ENCODE results near the gene USP20. TPM values are rescaled to one million over a fixed set of nuclear protein-coding genes. Genes with fewer than 3 reads are reported as not detected.

Gene USP20
- total RNA-seq, 1 donor from 2014 or later, result 8.9 TPM

DNA sequence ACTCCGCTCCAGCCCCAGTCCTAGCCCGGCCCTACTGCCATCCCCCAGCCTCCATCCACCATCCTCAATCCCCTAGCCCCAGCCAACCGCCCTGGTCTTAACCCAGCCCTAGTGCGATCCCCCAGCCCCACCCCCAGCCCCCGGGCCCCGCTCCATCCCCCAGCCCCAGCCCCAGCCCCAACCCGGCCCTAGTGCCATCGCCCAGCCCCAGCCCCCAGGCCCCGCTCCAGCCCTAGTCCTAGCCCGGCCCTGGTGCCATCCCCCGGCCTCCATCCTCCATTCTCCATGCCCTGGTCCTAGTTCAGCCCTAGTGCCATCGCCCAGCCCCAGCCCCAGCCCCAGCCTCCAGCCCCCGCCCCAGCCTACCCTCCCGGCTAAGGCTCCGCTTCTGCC is 11.7 kb upstream of the USP20 start:
- DNase-seq (ENCODE audit: low read depth in 2 of 2), result no peak

DNA sequence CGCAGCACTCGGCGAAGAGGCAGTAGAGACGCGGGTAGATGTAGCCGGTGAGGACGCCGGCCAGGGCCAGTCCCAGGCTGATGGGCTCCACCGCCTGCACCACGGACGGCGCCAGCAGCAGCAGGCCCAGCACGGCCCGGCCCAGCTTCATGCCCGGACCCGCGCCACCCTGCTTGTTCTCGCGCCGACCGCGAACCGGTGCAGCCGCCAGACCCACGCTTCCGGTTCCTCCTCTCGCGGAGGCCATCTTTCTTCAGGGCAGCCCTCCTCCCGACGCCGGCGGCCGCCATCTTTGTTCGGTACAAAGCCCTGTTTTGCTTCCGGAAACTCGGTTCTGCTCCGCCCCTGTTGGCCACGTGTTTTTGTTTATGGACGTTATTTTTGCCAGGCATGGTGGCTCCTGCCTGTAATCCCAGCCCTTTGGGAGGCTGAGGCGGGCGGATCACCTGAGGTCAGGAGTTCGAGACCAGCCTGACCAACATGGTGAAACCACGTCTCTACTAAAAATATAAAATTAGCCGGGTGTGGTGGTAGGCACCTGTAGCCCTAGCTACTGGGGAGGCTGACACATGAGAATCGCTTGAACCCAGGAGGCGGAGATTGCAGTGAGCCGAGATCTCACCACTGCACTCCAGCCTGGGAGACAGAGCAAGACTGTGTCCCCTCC is 11.2 kb upstream of the USP20 start, which contains the start of gene TOR1A:
Gene TOR1A, minus strand, starts transcription at position 202 of the 667 bp plus-strand sequence. Its CDS starts 51 bp downstream, at position 151.
- peak; percentile 95 to 96 for DNase-seq (ENCODE audit: low read depth in 2 of 2)

DNA sequence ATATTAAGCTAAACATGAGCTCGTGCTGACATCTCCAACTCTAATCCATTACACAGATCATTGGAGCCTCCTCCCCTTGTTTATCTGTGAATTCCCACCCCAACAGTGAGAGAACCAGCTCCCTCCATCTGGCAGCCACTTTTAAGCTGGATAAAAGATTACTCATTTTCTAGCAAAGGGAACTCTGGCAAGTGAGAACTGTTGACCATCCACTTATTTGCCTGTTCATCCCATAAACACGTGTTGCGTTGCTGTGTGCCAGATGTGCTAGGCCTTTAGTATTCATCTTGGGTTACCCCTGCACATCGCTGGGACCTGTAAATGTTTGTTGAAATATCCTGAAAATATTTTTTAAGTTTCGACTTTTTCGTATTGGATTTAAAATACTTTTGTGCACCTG is 8.9 kb upstream of the USP20 start:
- DNase-seq (ENCODE audit: low read depth in 2 of 2), result no peak

DNA sequence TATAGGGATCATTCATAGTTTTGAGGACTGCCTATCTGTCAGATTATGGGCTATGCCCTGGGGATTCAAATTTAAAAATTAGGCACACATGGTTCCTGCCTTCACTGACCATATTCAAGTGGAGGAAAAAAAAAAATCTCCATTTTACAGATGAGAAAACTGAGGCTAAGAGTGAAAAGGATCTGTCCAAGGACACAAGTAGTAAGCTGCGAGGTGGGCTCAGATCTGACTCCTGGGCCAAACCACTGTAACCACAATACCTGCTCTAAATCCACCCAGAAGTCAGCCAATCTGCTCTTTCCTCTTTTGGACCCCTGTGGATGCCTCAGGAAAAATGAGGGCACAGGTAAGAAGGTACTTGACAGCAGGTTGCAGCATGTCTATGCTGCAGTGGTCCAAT is 8.5 kb upstream of the USP20 start:
- DNase-seq (ENCODE audit: low read depth in 2 of 2), result no peak

DNA sequence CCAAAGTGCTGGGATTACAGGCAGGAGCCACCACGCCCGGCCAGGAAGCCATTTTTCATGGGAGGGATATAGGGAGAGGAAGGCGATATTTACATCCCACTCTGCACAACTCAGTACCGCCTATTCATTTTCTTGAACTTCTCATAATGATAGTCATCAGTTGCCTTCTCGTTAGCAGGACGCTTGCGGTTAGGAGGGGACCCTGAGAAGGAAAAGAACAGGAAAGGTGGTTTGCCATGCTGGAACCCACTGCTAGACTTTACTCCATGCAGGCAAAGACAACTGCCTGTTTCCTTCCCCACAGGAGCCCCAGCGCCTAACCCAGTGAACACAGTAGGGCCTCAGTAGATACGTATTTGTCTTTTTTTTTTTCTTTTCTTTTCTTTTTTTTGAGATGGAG is 7.2 kb upstream of the USP20 start:
- no peak for DNase-seq (ENCODE audit: low read depth in 2 of 2)

DNA sequence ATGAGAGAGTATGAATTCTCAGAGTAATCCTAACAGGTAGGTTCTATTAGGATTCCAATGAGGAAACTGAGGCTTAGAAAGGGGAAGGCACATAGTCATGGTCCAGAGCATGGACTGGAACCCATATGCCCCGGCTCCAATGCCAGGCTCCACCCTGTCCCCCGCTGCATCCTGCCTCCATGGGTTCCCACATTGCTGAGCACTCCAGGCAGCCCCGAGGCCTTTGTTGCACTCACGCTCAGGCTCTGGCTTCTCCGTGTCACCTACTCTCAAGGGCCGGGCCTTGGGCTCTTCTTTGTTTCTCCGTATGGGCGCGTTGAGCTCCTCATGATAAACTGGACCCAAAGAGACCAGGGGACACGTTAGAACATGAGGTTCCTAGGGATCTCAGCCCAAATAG is 6.3 kb upstream of the USP20 start:
- no peak for DNase-seq (ENCODE audit: low read depth in 2 of 2)

DNA sequence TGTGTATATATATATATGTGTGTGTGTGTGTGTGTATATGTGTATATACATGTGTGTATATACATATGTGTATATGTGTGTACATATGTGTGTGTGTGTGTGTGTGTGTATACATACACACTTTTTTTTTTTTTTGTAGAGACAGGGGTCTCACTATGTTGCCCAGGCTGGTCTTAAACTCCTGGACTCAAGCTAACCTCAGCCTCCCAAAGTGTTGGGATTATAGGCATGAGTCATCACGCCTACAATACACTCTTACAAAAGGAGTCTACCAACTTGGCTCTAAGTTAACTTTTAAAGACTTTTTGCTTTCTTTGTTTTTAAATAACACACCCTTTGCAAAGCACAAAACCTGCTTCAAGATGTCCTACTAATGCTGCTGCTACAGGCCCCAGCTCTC is 2.3 kb upstream of the USP20 start:
- no peak for DNase-seq (ENCODE audit: low read depth in 2 of 2)

DNA sequence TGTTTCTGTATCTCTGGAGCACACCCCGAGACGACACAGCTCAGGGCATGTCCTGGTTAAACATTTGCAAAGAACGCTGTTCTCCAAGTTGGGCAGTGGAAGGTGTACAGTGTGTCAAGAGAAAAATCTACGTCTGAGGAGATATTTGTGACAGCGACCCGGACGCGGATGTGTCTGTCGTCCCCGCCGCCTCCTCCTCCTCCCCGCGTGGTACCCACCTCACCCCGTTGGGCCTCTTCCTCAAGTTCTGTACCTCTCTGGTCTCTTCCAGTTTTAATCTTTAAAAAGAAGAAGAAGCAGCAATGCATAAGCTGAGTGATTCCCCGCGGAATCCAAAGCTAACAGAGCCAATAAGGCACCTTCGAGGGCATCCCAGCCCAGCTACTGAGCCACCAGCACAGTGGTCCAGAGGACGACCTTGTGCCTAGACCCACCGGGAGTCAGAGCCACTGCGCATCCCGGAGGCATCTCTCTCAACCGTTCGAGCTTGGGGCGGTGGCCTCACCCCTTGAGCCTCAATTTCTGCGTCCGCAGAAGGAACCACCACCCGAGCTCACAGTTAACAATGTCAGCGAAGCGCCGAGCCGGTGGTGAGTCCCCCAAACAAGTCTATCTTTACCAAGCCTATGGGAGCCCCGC is 650 bp upstream of the USP20 start:
- no peak for DNase-seq (ENCODE audit: low read depth in 2 of 2)

DNA sequence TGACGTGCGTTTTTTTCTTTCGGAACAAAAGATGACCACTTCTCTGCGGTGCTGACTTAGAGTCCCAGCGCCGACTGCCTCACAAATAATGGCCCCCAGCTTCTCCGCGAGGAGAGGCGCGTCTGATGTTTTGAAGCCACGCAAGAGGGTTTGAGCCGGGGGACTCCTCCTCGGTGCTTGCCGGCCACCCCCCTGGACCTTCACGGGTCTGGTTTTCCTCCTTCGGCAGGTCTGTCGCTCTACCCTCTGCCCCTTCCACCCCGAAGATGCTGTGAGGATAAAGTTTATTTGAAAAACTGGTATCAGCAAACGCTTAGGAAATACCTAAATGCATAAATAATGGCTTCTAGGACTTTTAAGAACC is 584 bp downstream of the USP20 start:
- peak in 1 of 2 donors; percentile 50 for DNase-seq (ENCODE audit: low read depth in 2 of 2)

DNA sequence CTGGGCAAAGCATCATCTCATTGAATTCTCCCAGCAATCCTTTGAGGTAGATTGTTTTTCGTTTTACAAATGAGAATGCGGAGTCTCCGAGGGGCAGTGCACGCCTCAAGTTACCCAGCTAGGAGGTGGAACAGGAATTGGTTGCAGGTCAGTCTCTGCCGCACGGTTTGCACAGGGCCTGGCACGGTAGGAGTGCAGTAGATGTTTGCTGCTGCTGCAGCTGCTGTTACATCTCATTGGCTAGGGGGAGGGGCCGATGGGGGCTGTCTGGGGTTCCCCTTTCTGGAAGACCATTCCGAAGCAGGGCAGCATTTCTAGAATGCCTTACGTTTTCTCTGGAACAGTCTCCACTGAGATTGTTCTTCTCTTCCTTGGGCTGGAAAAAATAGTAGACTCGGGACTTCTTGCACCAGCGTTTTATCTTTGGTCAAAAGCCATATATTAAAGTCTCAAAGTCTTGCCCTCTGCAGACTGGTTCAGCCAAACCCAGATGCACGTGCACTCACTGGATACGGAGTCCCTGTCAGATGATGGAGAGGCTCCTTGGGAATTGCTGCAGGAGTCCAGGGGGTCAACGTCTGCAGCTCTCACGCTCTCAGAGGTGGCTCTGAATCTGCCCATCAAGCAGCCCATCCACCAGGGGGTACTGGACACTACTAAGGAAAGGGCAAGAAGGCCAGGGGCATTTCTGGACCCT is 1.2 kb downstream of the USP20 start:
- DNase-seq (ENCODE audit: low read depth in 2 of 2), result no peak

DNA sequence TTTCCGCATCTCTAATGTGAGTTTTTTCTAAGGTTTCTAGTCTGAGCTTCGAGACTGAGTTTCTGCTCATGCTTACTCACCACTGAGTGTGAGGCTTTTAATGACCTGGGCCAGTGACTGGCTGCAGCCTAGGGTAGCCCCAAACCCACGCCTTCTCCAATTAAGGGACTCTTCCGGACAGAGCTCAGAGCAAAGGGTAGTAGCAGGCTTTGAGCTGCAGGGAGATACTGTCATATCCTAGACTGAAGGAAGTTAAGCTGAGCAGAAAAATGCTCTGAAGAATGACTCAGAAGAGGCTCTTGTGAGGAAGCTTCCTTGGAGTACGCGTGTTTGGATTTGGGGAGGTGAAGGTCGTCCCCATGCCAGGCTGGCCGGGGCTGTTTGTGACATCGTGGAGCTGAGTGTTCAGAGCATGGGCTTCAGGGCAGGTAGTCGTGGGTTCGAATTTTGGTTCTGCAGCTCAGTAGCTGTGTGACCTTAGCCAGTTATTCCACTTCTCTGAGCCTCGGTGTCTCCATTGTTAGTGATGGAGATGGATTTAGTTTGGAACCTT is 3.5 kb downstream of the USP20 start:
- peak in 1 of 2 donors; percentile 91 for DNase-seq (ENCODE audit: low read depth in 2 of 2)

DNA sequence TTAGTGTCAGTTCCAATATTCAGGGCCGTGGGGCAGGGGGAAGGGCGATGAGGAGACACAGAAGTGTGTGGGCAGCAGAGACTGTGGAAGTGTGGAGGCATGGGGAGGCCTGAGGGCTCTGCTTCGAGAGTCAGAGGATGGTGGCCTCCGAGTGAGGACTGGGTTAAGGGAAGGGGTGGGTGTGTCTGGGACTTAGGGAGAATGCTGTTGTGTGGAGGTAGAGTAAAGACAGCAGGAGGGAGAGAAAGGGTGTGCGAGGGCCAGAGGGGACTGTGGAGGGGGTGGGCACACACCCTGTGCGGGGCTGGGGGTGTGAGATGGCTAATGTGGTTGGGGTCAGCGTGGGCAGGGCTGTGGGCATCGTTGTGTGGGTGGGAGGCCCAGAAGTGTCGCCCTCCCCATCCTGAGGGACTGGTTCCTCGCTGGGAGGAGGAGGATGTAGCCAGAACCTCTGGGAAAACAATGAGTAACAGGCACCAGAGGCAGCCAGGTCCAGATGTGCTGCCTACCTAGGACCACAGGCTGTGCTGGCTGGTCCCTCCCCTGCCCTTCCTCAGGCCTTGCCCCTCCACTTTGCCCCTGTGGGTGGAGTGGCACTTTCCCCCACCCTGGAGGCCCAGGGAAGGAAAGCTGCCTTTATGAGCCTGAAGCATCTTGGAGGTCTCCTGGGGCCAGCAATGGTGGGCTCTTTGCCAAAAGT is 4.2 kb downstream of the USP20 start:
- no peak for DNase-seq (ENCODE audit: low read depth in 2 of 2)

DNA sequence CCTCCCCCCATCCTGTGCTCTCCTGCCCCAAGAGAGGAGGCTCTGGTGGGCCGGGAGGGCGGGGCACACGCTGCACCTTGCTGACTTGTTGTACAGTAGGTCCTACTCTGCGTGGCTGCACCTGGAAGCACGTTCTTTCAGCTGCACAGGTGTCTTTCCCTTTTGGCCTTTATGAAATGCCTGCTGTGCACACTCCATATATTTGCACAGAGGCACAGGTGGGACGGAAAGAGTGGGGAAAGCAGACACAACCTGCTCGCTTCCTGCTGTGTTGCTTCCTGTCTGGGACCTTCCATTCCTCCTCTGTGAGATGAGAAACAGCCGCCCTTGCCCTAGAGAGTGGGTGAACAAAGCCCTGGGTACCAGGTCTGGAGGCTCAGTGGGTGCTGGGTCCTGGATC is 4.8 kb downstream of the USP20 start:
- DNase-seq (ENCODE audit: low read depth in 2 of 2), result no peak

DNA sequence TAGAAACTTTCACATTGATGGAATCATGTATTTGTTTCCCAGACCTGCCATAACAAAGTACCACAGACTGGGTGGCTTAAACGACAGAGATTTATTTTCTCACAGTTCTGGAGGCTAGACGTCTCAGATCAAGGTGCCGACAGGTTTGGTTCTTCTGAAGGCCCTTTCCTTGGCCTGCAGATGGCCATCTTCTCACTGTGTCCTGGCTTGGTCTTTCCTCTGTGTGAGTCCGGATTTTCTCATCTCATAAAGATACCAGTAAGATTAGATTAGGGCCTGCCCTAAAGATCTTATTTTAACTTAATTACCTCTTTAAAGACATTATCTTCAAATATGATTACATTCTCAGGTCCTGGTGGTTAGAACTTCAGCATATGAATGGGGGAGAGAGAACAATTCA is 5.8 kb downstream of the USP20 start:
- DNase-seq (ENCODE audit: low read depth in 2 of 2), result no peak

DNA sequence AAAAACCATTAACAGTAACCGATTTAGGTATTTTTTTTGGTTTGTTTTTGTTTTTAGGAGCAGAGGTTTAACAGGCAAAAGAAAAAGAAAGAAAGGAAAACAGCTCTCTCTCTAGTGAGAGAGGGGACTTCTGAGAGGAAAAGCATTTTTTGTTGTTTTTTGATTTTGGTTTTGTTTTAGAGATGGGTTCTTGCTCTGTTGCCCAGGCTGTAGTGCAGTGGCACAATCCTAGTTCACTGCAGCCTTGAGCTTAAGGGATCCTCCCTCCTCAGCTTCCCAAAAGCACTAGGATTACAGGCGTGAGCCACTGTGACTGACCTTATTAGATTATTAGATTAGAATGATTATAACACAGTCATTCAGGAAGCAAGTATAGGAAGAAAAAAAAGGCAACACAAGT is 10.1 kb downstream of the USP20 start:
- DNase-seq (ENCODE audit: low read depth in 2 of 2), result no peak

DNA sequence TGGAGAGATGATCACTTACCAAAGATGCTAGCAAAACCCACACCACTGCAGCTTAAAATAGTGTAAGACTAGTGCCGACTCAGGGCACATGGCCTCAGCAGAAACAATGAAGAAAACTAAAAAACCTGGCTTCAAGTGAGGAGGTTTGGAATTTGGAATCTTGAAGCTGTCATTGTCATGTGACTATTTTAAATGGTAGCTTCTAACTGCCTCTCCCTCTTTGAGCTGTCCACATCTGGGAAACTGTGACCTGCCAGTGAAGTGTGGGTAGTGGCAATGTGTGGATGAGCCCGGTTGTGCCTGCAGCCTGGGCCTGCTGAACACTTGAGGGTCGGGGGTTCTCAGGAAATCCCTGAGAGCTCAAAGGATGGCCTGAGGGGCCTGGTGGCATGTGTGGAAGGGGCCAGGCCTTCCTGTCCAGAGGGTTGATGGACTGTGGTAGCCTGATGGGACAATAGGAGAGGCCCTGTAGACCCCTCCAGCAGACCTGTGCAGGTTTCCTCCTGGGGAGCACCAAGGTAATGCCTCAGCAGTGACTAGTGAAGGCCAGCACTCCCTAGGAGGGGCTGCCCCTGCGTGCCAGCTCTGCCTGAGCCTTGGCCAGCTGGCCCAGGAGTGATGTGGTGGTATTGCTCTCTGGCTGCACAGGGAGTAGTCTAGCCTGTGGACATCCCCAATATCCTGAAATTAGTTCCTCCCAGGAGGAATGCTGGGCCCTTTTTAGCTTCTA is 13.6 kb downstream of the USP20 start:
- DNase-seq (ENCODE audit: low read depth in 2 of 2), result no peak

DNA sequence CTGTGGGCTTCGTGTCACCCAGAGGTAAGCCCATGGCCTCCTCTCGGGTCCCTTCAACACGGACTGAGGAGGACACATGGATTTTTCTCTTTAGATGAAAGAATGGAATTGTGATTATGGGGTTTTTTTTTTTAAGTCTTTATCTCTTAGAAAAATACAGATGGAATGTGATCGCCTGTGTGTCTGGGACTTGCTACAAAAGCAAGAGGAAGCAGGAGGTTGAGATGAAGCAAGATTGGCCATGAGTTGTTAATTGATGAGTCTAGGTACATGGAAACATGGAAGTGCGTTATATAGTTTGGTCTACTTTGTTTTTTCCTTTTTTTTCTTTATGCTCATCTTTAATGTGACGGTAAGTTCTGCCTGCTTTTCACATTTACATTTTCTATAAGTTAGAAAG is 14.6 kb downstream of the USP20 start:
- peak in 1 of 2 donors; percentile 86 for DNase-seq (ENCODE audit: low read depth in 2 of 2)

DNA sequence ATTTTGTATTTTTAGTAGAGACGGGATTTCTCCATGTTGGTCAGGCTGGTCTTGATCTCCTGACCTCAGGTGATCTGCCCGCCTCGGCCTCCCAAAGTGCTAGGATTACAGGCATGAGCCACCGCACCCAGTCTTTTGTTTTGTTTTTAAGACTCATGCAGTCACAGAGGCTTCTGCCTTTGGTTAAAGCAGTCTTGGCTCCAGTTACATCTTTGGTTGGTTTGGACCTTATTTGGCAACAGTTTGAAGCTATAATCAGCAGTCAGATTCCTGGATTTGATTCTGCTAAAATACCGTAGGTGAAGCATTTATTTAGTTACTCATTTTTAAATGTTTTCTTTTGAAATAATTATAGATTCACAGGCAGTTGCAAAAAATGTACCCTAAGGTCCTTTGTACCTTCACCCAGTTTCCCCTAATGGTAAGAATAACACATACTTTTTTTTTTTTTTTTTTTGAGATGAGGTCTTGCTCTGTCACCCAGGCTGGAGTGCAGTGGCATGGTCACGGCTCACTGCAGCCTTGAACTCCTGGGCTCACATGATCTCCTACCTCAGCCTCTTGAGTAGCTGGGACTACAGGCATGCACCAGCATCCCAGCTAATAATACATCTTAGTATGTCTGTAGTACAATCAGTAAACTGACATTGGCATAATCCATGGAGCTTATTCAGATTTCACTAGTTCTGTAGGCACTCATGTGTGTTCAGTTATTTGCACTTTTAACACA is 15.7 kb downstream of the USP20 start:
- no peak for DNase-seq (ENCODE audit: low read depth in 2 of 2)

DNA sequence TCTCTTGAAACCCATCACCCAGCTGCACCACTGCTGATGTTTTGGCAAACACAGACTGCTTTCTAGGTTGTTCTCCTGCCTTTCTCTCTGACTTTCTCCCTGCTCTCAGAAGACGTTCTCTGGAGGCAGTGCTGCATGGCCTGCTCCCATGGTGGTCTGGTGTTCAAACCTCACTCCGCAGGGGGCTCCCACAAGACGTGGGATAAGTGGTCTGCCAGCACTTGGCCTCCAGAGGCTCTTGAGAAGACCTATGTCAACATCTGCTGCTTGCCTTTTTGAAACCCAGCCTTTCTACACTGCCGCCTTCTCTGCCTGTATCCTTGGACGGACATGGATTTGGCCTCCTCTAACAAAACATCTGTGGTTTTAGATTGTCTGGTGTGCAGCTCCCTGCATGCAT is 16.6 kb downstream of the USP20 start:
- no peak for DNase-seq (ENCODE audit: low read depth in 2 of 2)

DNA sequence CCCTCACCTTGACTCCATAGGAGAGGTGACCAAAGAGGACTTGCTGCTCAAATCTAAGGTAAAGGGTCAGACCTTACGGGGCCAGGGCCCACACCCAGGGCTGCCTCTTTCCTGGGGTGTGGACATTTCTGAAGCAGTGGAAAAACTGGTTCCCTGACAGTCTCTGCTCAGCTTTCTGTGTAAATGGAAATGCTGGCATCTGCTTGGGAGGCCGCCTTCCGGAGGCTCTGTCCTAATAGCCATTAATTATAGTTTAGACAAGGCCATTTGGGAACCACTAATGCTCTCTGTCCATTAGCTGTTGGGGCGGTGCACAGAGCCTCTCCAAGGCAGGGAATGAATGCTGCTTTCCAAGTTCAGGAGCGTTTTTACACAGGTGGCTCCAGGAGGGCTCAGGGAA is 17.3 kb downstream of the USP20 start:
- no peak for DNase-seq (ENCODE audit: low read depth in 2 of 2)

DNA sequence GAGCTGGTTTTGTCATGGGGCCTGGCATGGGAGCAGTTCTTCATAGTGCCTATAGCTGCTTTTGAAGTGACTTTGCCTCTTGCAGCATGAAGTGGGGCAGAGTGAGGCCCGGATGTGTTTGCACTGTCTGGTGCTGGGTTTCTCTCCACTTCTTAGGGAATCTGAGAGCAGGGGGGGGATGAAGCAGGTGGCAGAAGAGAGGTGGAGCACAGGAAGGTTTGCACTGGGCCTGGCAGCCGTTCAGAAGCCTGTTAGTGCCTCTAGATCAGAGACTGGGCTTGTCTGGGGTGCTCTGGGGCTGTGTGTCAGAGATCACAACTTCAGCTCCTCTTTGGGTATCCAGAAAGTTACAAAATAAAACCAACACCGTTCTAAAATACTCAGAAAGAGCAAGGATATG is 18.4 kb downstream of the USP20 start:
- DNase-seq (ENCODE audit: low read depth in 2 of 2), result no peak
